Caco-2 (cell line): ENCODE measurements around the gene DENND2C. TPM values are rescaled to one million over a fixed set of nuclear protein-coding genes. Genes with fewer than 3 reads are reported as not detected.

ENCODE experiments used
- BruUV-seq: library from RNA; stranded (reverse); fragments of 400-500 nt; replicated peaks from 2 replicates; lab custom pipeline; 2021; lab: Mats Ljungman, UMichigan
- CTCF ChIA-PET: fragments of 300-600 bp; sonication (Branson Sonifier 250); formaldehyde crosslinking; loops from one replicate; lab custom pipeline; 2022; ENCODE audit warnings: antibody characterized with exemption; lab: Charles Lee
- POLR2A ChIA-PET: fragments of 300-600 bp; sonication (Branson Sonifier 250); formaldehyde crosslinking; loops from one replicate; lab custom pipeline; 2022; ENCODE audit warnings: antibody characterized with exemption; lab: Charles Lee
- DNase-seq, 2 experiments: peaks; one replicate each; pipeline versions ENCODE4 v3.0.0 to v3.0.0-alpha.2; 2020 to 2022
- H3K27me3 ChIP-seq: replicated peaks from 2 replicates; pipeline ENCODE4 v1.6.0; 2011; ENCODE audit warnings: low read length; ENCODE audit not compliant: control insufficient read depth, insufficient read depth
- H3K36me3 ChIP-seq: 2 replicates; pipeline ENCODE4 v1.5.1; 2011; ENCODE audit warnings: low read length; ENCODE audit not compliant: control insufficient read depth, insufficient read depth
- H3K4me1 ChIP-seq: fragments of 250-450 bp; sonication (Bioruptor Pico); 2 replicates; pipeline ENCODE4 v1.5.1; 2020; ENCODE audit warnings: mild to moderate bottlenecking
- H3K4me3 ChIP-seq: 2 replicates; pipeline ENCODE4 v1.5.1; 2011; ENCODE audit warnings: low read depth, mild to moderate bottlenecking, control low read depth, low read length
- H3K9me3 ChIP-seq: fragments of 250-450 bp; sonication (Bioruptor Pico); 2 replicates; pipeline ENCODE4 v1.5.1; 2020; ENCODE audit warnings: mild to moderate bottlenecking, moderate library complexity
- H3K27ac Mint-ChIP-seq: one replicate; pipeline ENCODE4 v1.8.0; 2022; ENCODE audit warnings: mixed read lengths; ENCODE audit not compliant: unreplicated experiment
- H3K27me3 Mint-ChIP-seq: one replicate; pipeline ENCODE4 v1.8.0; 2022; ENCODE audit warnings: mixed read lengths; ENCODE audit not compliant: insufficient read depth, unreplicated experiment
- H3K36me3 Mint-ChIP-seq: one replicate; pipeline ENCODE4 v1.8.0; 2022; ENCODE audit warnings: mild to moderate bottlenecking, mixed read lengths; ENCODE audit not compliant: insufficient read depth, unreplicated experiment
- H3K4me1 Mint-ChIP-seq: one replicate; pipeline ENCODE4 v1.8.0; 2022; ENCODE audit warnings: low read depth, mixed read lengths; ENCODE audit not compliant: unreplicated experiment
- H3K4me3 Mint-ChIP-seq: one replicate; pipeline ENCODE4 v1.8.0; 2022; ENCODE audit warnings: mild to moderate bottlenecking, moderate library complexity, mixed read lengths; ENCODE audit not compliant: unreplicated experiment
- H3K9me3 Mint-ChIP-seq: one replicate; pipeline ENCODE4 v1.8.0; 2022; ENCODE audit warnings: mixed read lengths; ENCODE audit not compliant: unreplicated experiment
- intact Hi-C: fragments of 100-400 bp; cut with micrococcal nuclease; formaldehyde crosslinking; loops from one replicate; pipeline ENCODE4 v1.10.0; 2022; ENCODE audit not compliant: unreplicated experiment
- total RNA-seq: library from RNA; stranded (reverse); gene quantifications from 2 replicates; pipeline ENCODE4 v1.2.3, GENCODE V29; 2022
- TF ChIP-seq, protein P1 (sequence below), 2 experiments: fragments of 200-600 bp in 1 of 2; IDR thresholded peaks; 1 replicate in 1 of 2; 2 replicates in 1 of 2; pipeline versions ENCODE4 v1.5.1 to v1.8.0; 2011 to 2022; ENCODE audit warnings: antibody characterized with exemption in 1 of 2, control low read depth in 1 of 2, inconsistent platforms in 1 of 2, low read depth in 1 of 2, low read length in 1 of 2, mild to moderate bottlenecking in 1 of 2, moderate library complexity in 1 of 2; ENCODE audit not compliant: insufficient read depth in 1 of 2, severe bottlenecking in 1 of 2, unreplicated experiment in 1 of 2

The DENND2C gene
- total RNA-seq, 1 experiment from 2014 or later = 1.1 TPM

DNA sequence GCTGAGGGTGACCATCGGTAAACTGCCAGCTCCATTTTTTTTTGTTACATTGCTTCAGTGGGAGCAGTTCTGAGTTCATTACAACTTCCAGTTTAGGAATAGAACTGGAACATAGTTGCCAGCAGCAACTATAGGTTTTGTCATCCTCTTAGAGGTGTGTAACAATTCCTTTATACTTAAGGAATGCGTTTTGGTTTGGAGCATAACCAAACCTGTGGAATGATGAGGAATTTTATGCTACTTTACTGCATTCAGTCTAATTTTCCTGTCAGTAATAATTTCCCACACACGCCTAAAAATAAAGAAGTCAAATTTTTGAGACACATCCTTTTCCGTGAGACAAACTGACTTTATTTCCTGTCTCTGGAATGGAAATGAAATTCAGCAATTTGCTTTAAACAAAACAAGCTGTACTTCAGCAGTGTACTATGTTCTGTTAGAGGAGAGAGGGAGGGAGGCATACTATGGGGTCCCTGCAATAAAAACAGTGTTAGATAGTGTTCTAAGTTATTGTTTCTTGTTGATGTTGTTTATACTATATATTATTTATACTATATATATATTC is 30.3 kb upstream of the DENND2C start:
- no peak overlapping the region for H3K4me3 Mint-ChIP-seq
- ChIA-PET CTCF (no interaction called here), POLR2A (no interaction called here)
- H3K36me3 ChIP-seq = no peaks in the 10 kb centered on the region
- no peaks in the 10 kb centered on the region for H3K9me3 ChIP-seq
- no peaks in the 10 kb centered on the region for H3K27me3 Mint-ChIP-seq
- no peaks in the 10 kb centered on the region for H3K36me3 Mint-ChIP-seq
- no peaks in the 10 kb centered on the region for H3K27me3 ChIP-seq
- H3K4me3 ChIP-seq = no peak overlapping the region
- no peaks in the 10 kb centered on the region for H3K4me1 Mint-ChIP-seq
- BruUV-seq = no TSS peak
- DNase-seq = no peak
- TF ChIP-seq, protein P1, sequence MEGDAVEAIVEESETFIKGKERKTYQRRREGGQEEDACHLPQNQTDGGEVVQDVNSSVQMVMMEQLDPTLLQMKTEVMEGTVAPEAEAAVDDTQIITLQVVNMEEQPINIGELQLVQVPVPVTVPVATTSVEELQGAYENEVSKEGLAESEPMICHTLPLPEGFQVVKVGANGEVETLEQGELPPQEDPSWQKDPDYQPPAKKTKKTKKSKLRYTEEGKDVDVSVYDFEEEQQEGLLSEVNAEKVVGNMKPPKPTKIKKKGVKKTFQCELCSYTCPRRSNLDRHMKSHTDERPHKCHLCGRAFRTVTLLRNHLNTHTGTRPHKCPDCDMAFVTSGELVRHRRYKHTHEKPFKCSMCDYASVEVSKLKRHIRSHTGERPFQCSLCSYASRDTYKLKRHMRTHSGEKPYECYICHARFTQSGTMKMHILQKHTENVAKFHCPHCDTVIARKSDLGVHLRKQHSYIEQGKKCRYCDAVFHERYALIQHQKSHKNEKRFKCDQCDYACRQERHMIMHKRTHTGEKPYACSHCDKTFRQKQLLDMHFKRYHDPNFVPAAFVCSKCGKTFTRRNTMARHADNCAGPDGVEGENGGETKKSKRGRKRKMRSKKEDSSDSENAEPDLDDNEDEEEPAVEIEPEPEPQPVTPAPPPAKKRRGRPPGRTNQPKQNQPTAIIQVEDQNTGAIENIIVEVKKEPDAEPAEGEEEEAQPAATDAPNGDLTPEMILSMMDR (IDR thresholded peaks at IDR 0.05; ENCODE audit: insufficient read depth in 1 of 2, low read depth in 1 of 2, low read length in 1 of 2, severe bottlenecking in 1 of 2, unreplicated experiment in 1 of 2) = no peak
- no peak overlapping the region for H3K27ac Mint-ChIP-seq
- intact Hi-C loops = no loop called here
- no peaks in the 10 kb centered on the region for H3K9me3 Mint-ChIP-seq
- no peaks in the 10 kb centered on the region for H3K4me1 ChIP-seq

GRCh38 chr1:114696810-114697209 is 27.0 kb upstream of the DENND2C start:
- no peak for DNase-seq
- Mint-ChIP-seq H3K36me3 (no peaks in the 10 kb centered on the region), H3K27ac (no peak overlapping the region), H3K4me3 (no peak overlapping the region), H3K9me3 (no peaks in the 10 kb centered on the region), H3K27me3 (no peaks in the 10 kb centered on the region), H3K4me1 (no peaks in the 10 kb centered on the region)
- H3K27me3 ChIP-seq = no peaks in the 10 kb centered on the region
- TF ChIP-seq, protein P1 (IDR thresholded peaks at IDR 0.05; ENCODE audit: insufficient read depth in 1 of 2, low read depth in 1 of 2, low read length in 1 of 2, severe bottlenecking in 1 of 2, unreplicated experiment in 1 of 2) = no peak
- intact Hi-C loops = no loop called here
- no peak overlapping the region for H3K4me3 ChIP-seq
- H3K4me1 ChIP-seq = no peaks in the 10 kb centered on the region
- no peaks in the 10 kb centered on the region for H3K9me3 ChIP-seq
- BruUV-seq = no TSS peak
- no peaks in the 10 kb centered on the region for H3K36me3 ChIP-seq
- ChIA-PET CTCF (no interaction called here), POLR2A (no interaction called here)

DNA sequence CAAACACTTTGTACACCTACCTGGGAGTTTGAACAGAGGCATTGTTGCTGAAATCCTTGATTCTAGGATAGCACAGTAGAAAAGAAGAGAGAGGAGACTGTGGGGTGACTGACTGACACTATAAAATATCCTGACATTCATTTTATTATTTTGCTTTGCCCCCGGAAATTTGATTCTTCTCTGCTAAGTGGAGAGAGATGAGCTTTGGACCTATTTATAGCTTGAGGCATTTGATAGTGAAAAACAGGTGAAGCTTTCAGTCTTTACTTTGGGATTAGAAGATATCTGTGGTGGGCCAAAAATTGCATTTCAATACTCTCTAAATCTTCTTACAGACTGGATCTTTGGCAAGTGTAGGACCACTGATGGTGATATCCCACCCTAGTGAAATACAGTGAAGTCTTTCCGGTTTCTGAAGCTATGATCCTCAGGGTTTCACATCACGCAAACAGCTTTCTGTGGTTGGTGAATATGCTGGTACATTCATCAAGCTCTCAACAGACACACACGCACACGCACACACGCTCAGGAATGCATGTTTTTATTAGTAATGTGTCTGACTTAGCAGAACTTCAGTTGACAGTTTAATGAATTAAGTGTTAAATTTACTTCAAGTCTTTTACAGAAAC is 25.7 kb upstream of the DENND2C start, which contains the start of gene AMPD1:
Gene AMPD1 (minus strand): TSS at position 117 of the 629 bp plus-strand sequence. CDS start 75 bp downstream, at position 42.
- TF ChIP-seq, protein P1 (IDR thresholded peaks at IDR 0.05; ENCODE audit: insufficient read depth in 1 of 2, low read depth in 1 of 2, low read length in 1 of 2, severe bottlenecking in 1 of 2, unreplicated experiment in 1 of 2) = no peak
- CTCF ChIA-PET = no interaction called here
- no peaks in the 10 kb centered on the region for H3K9me3 Mint-ChIP-seq

More for the DNA sequence above, 25.7 kb upstream of the DENND2C start, which contains the start of gene AMPD1:
- H3K36me3 Mint-ChIP-seq = no peaks in the 10 kb centered on the region
- H3K27me3 Mint-ChIP-seq = no peaks in the 10 kb centered on the region
- no TSS peak for BruUV-seq
- Histone ChIP-seq H3K36me3 (no peaks in the 10 kb centered on the region), H3K4me3 (no peak within 1 kb of the TSS), H3K4me1 (no peaks in the 10 kb centered on the region), H3K9me3 (no peaks in the 10 kb centered on the region), H3K27me3 (no peaks in the 10 kb centered on the region)
- no peaks in the 10 kb centered on the region for H3K4me1 Mint-ChIP-seq
- no peak within 1 kb of the TSS for H3K27ac Mint-ChIP-seq
- DNase-seq = no peak
- no peak within 1 kb of the TSS for H3K4me3 Mint-ChIP-seq
- intact Hi-C loops = no loop called here
- POLR2A ChIA-PET = no interaction called here
